Keratinocyte (primary cell): ENCODE data around the gene CNNM1.

Experiments
- CTCF ChIP-seq, 3 experiments: IDR thresholded peaks in 1 of 3; conservative IDR thresholded peaks in 1 of 3; optimal IDR thresholded peaks in 1 of 3; 2 replicates in 2 of 3; 3 replicates in 1 of 3; pipeline versions ENCODE3 to v1.5.1; 2011; ENCODE audit warnings: low read length in 3 of 3, mild to moderate bottlenecking in 3 of 3, moderate library complexity in 2 of 3, control low read depth in 1 of 3, inconsistent platforms in 1 of 3; ENCODE audit not compliant: insufficient read depth in 2 of 3; ENCODE audit errors: extremely low read depth in 1 of 3
- EZH2 ChIP-seq: IDR thresholded peaks from one replicate; pipeline ENCODE4 v1.6.1; 2012; ENCODE audit warnings: inconsistent platforms, mild to moderate bottlenecking, low read length, moderate library complexity

GRCh38 chr10:99426689-99427088 lies 97.5 kb downstream of the CNNM1 start:
- TF ChIP-seq CTCF (optimal IDR thresholded peaks at IDR 0.05 in 1 of 3, IDR thresholded peaks at IDR 0.05 in 1 of 3, conservative IDR thresholded peaks at IDR 0.05 in 1 of 3; ENCODE audit: extremely low read depth in 1 of 3, insufficient read depth in 2 of 3, low read length in 3 of 3) (no peak), EZH2 (no peak)
